HT-29 (cell line): ENCODE measurements around the gene KRTAP5-7. TPM values are rescaled to one million over a fixed set of nuclear protein-coding genes. Genes with fewer than 3 reads are reported as not detected.

Experiments
- DNase-seq: peaks from one replicate; pipeline ENCODE4 v3.0.0-alpha.2; 2015; ENCODE audit warnings: low spot score
- total RNA-seq: library from RNA; depleted of rRNA; stranded (reverse); fragments of >200 nt; shearing (Covaris generic); gene quantifications from 2 replicates; pipeline ENCODE4 v1.2.3, GENCODE V29; 2014

Gene KRTAP5-7
- total RNA-seq, 1 experiment from 2014 or later: not detected

DNA sequence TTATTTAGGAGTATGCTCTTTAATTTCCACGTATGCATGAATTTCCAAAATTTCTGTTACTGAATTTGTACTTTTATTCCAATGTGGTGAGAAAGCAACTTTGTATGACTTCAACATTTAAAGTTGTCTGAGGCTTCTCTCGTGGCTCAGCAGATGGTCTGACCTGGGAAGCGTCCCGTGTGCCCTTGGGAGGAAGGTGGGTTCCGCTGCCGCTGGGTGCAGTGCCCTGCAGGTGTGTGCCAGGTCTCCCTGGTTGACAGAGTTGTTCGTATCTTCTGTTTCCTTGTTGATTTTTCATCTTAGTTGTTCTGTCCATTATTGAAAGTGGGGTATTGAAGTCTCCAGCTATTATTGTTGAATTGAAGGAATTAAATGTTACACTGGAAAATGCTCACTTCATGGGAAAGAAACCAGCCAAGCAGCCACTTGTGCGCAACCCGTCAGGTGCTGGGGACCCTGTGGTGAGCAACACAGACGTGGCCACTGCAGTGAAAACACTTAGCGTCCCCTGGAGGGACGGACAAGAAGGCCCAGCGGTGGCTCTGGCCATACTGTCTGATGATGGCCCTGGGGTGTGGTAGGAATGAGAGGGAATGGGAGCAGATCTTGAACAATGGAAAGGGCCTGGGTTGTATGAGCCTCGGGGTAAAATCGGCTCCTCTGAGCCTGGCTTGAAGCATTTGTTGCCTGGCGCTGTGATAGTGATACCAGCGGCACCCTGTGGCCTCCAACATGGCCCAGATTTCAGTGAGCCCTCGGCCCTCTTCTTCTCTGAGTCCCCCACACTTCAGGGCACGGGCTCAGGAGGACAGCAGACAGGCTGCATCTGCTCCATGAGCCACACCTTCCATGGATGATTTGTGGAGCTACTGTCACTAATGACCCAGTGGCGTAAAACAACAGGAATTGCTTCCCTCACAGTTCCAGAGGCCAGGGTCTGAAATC lies 31.5 kb upstream of the KRTAP5-7 start:
- no peak for DNase-seq

DNA sequence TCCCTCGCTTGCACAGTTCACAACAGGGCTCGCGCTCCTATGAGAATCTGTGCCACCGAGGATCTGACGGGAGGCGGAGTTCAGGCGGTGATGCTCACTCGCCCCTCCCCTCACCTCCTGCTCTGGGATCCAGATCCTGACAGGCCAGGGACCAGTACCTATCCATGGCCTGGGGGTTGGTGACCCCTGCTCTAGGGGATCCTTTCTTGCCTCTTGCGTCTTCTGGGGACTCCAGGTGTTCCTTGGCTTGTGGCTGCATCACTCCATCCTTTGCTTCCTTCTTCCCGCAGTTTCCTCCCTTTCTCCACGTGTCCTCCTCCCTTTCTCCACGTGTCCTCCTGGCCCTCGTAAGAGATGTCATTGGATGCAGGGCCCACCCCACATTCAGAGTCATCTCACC lies 30.6 kb upstream of the KRTAP5-7 start:
- no peak for DNase-seq

DNA sequence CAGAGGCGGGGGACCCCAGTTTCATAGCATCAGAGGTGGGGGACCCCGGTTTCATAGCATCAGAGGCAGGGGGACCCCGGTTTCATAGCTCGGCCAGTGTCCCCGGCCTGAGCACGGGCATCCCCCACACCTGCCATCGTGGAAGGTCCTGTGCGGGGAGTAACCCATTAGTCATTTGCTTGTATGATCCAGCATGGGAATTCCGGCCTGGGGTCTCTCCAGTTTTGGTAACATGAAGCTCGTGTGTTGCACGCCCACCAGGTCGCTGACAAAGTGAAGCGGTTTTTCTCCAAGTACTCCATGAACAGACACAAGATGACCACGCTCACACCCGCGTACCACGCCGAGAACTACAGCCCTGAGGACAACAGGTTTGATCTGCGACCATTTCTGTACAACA lies 29.0 kb upstream of the KRTAP5-7 start:
- no peak for DNase-seq

DNA sequence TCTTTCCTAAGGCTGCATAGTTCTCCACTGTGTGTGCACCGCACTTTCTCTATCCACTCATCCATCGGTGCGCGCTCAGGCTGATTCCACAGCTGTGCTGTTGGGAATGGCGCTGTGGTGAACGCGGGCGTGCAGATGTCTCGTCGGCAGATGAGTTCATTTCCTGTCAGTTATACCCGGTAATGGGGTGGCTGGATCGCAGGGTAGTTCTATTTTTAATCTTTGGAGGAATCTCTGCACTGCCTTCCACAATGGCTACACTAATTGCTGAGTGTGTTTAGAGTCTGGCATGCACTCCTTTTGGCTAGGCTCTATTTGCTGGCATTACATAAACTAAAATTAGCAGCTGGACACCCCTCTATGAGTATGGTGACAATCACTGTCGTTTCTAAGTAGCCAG lies 27.9 kb upstream of the KRTAP5-7 start:
- DNase-seq: no peak

DNA sequence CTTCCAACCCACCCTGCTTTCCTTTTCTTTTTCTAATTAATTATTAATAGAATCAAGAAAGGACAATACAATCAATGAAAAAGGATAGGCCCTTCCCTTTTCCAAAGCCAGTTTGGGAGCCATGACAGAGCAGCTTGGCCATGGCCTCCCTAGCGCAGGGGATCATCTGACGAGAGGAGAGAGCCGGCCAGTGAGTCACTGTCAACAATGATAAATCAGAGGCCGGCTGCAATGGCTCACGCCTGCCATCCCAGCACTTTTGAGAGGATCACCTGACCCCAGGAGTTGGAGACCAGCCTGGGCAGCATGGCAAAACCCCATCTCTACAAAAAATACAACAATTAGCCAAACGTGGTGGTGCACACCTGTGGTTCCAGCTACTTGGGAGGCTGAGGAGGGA lies 27.5 kb upstream of the KRTAP5-7 start:
- DNase-seq: no peak

DNA sequence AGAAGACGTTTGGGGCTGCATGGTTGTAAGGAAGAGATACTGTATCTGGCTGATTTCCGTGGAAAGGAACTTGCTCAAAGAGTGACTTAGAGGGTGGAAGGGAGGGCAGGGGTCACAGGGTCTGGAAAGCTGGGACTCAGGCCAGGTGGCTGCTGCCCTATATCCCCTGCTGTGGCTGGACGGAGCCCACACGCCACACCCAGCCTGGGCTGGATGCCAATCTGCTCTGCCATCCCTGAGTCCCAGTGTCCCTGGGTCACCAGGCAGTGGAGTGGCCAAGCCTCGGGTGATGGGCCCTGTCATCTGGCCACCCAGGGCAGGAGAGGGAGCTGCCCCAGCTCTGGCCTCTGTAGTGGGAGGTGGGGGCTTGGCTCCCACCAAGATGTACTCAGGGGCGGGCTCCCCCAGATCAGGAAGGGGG lies 26.5 kb upstream of the KRTAP5-7 start:
- peak; percentile 10 for DNase-seq

DNA sequence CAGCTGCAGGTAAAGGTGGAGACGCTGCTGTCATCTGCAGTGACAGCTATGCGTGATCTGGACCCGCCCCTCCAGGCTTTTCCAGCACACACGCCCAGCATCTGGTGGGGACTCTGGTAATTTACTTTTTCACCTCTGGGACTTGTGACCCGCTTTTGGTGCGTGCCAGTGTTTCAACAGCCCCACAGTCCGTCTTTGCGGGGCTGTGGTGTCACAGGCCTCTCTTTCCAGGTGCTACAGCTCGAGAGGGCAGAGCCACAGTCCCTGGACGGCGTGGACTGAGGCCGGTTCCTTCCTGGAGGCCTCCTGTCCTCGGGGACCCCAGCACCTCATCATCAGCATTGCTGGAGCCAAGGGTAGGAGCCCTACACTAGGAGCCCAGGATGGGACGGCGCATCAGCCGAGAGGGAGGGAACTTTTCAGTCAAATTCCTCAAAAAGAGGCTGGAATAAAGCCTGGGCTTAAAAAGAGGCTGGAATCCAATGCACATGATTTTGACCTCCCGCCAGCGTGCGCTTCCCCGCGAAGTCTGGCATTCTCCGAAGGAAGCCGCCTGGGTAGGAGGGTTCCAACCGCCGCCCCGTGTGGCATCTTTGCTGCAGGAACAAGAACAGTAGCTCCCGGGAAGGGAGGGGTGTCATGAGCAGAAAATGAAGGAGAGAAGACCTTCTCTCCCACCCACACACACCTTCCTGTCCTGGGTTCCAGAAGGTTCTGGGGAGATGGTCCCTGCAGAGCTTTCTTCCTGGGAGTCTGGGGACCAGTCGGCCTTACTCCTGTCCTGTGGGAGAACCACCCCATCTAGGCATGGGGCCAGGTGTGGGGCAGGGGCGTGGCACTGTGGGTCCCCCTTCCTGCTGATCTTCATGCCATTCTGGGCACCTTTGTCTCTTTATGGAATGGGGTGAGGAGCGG lies 25.7 kb upstream of the KRTAP5-7 start:
- no peak for DNase-seq

DNA sequence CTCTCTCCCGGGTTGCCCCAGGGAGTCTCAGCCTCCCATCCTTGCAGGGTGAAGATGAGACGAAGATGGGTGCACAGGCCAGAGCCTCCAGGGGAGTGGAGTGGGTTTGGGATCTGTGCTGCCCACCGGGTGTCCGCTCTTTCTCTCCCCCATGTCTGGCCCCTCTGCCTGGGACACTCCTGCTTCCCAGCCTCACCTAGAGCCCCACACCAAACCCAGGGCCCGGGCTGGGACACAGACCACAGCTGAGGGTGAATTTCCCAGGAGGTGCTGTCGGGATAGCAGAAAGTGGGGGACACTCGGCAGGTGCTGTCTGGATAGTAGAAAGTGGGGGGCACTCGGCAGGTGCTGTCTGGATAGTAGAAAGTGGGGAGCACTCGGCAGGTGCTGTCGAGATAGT lies 25.0 kb upstream of the KRTAP5-7 start:
- no peak for DNase-seq

DNA sequence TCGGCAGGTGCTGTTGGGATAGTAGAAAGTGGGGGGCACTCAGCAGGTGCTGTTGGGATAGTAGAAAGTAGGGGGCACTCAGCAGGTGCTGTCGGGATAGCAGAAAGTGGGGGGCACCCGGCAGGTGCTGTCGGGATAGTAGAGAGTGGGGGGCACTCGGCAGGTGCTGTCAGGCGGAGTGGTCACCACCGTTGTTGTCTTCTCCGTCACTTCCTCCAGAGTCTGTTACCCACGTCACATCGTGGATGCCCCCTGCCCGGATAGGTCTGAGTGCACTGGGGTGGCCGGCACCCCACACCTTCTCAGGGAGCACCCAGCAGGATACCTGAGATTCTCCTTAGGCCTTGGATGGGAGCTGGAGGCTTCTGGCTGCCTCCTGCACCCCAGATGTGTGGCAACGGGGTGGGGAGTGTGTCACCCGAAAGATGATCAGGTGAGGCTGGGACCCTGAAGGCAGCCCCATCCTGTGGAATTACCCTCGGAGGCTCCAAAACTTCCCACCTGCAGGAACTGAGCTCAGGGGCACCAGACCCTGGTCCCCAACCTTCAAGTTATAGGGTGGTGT lies 24.1 kb upstream of the KRTAP5-7 start:
- DNase-seq: no peak

DNA sequence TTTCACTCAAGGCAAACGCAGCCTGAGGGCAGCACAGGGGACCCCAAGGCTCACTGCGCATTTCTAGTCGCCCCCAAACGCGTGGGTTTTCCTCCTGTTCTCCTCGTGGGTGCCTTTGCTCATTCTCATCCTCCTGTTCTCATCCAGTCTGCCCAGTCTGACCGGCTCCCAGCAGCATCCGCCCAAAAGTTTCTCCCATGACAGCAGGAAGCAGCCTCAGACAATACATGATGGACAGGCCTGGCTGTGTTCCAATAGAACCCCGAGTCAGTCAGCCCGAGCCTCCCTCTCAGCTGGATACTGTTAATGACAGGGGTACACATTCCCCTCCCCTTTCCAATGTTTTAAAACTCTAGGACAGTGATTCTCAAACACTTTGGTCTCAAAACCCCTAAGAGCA lies 22.5 kb upstream of the KRTAP5-7 start:
- peak; percentile 43 for DNase-seq

DNA sequence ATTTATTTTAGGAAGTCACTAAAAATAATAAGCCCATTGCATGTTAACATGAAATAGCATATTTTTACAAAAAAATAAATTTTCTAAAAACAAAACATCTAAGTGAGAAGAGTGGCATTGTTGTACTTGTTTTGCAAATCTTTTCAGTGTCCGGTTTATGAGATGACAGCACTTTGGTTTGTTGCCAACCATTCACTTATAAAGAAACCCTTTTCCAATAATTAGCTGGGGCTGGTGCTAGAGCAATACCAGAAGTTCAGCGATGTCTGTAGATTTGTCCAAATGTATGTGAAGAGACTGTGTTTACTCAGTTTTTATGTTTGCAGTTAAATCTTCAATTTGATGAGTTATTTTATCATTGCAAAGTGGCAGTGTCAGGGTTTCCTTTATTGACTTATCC lies 22.1 kb upstream of the KRTAP5-7 start:
- no peak for DNase-seq

DNA sequence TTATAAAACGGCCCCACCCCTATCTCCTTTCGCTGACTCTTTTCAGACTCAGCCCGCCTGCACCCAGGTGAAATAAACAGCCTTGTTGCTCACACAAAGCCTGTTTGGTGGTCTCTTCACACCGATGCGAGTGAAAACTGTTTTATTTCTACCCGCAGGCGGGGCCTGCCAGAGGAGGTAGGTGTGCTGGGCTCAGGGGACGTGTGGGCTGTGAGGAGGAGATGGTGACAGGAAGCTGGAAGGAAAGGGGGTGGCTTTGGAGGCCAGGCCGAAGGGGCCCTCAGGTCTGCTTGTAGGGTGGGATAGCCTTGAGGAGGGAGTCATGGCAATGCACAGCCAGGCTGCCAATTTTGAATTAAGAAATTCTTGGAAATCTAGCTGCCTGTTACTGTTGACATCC lies 21.3 kb upstream of the KRTAP5-7 start:
- no peak for DNase-seq

DNA sequence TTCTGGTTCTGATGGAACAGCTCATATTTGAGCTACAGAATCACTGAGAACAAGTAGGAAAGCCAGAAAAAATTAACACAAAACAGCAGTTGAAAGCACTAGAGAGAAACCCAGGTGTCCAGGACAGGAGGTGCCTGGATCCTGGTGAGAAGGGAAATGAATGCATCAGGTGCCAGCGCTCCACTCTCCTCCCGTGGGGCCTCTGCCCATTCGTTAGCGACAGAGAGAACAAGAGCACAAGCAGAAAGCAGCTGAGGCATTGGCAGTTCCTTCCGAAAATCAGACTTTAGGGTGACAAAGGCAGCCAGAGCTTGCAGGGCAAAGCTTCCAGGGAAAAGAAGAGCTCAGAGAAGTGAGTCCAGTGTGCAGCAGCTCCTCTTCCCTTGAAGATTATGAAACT lies 20.0 kb upstream of the KRTAP5-7 start:
- DNase-seq: no peak

DNA sequence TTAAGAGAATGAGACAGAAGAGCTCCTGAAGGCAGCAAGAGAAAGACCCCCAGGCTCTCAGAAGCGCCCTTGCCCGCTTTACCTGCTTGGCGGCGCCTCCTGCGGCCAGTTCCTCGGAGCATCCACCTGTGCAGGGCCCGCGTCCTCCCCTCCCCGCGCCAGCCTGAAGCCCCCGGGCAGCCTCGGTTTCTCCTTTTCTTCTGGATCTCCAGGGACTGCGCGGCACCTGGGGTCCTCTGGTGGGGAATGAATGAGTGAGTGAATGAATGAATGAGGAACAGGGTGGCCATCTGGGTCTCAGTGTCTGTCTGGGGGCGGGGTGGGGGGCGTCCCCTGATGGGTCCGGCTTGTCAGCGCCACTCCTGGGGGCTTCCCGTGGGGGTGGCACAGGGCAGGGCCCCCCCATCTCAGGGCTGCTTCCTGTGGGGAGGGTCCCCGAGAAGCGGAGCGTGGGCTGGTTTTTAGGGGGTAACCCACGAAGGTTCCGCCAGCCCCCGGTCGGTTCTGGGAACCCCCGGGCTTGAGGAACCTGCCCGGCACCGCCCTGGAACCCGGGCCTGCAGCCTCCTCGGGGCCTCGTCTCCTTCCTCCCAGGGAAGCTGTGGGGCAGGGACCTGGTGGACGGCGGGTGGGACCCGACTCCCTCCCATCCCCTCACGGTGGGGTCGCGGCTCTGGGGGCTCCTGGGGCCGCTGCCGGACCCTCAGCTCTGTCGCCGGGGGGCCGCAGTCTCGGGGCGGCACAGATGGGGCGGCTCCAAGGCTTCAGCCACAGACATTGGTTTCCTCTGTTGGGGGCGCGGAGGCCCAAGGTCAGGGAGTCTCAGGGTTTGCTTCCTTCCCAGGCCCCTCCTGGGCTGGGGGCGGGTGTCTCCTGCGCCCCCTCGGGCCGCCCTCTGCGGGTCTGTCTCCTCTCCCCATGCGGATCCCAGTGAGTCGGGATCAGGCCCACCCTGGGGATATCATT lies 8.3 kb upstream of the KRTAP5-7 start:
- no peak for DNase-seq

DNA sequence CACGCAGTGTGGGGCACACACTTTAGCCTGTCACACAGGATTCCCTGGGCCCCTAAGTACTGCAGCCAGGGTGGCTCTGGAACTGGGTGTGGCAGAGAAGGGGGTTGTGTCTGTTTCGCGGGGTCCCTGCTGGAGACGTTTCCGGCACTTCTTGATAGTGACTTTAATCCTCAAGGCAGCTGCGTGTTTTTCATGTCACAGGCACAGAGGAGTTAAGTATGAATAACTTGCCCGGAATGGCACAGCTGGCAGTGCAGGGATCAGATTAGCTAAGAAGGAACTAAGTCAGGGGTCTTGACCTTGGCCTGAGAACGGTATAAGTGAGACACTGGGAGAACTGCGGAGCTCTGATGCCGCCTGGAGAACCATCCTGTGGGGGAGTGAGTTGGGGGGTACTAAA lies 7.5 kb upstream of the KRTAP5-7 start:
- DNase-seq: no peak

DNA sequence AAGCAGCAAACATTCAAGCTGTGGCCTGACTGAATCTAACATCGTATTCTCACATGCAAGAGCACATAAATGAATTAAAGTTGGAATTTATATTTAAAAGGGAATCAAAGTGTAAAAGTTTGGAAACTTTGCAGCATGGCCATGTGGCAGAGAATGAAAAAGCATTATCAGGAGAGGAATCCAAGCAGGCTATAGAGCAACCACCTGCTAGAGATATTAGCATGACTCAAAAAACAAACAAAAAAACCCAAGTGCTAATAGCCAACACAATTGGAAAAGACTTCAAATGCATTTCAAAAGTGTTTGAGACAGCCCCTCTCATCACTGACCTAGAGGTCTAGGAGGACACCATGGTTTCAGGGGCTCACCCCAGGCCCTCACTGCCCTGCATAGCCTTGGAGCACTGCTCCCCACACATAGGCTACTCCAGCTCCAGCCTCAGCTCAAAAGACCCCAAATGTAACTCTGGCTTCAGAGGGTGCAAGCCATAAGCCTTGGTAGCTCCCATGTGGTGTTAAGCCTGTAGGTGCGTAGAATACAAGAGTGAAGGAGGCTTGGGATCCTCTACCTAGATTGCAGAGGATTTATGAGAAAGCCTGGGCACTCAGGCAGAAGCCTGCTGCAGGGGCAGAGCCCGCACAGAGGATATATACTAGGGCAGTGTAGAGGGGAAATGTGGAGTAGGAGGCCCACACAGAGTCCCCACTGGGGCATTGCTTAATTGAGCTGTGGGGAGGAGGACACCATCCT lies 1.7 kb upstream of the KRTAP5-7 start:
- DNase-seq: no peak

DNA sequence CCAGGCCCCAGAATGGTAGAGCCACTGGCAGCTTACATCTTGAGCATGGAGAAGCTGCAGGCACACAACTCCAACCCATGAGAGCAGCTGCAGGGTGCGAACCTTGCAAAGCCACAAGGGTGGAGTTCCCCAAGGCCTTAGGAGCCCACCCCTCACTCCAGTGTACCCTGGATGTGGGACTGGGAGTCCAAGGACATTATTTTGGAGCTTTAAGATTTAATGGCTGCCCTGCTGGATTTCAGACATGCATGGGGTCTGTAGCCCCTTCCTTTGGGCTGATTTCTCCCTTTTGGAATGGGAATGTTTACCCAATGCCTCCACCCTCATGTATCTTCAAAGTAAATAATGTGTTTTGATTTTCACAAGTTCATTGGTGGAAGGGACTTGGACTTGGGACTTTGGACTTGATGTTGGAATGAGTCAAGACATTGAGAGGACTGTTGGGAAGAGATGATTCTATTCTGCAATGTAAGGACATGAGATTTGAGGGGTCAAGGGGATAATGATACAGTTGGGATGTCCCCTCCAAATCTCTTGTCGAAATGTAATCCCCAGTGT lies 1.1 kb upstream of the KRTAP5-7 start:
- no peak for DNase-seq

DNA sequence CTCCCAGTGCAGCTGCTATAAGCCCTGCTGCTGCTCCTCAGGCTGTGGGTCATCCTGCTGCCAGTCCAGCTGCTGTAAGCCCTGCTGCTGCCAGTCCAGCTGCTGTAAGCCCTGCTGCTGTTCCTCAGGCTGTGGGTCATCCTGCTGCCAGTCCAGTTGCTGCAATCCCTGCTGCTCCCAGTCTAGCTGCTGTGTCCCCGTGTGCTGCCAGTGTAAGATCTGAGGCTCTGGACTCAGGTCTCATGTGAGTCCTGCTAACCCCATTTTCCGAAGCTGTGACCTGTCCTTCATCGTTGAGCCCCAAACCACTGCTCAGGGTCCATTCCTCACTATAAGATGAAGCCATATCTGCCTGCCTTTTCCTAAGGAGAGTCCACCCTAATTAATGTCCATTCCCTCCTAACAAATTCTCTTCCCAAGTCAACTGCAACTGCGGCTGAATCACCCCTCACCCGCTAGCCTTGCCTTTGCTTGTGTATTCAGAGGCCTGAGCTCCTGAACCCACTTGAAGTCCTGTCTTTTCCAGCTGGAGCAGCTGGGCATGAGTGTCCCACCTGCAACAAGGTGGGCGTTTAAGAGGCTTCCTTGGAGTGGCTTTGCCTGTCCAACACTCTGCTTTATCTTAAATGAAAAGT lies 626 bp downstream of the KRTAP5-7 start:
- no peak for DNase-seq

DNA sequence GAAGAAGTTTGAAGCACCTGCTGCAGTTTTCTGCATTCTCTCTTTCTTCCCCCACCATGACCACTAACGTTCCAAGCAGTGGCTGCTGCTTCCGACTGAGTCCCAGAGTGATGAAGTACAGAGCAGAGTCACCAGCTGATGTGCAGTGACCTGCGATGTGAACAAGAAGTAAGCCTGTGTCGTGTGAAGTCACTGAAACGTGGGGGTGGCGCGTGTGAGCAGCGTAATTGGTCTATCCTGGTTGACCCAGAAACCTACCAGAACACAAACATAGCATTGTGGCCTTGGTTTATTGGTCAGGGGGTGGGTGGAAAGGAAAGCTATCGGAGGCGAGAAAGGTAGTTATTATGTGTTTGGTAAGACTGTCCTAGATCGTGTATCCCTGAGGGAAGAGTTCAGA lies 3.5 kb downstream of the KRTAP5-7 start:
- no peak for DNase-seq
